Stimulated activated CD4-positive, alpha-beta T cell treated with anti-CD3 and anti-CD28 coated beads, Interleukin-15, amount 100 ng/mL, for 24 hours (primary cell): ENCODE data around the gene CRYBA4.
A peak's percentile ranks its signal among the peaks of the same experiment; 100 is the strongest.

ENCODE experiments used
- DNase-seq: peaks from one replicate; pipeline ENCODE4 v3.0.0-alpha.2; 2020

CRYBA4 gene

GRCh38 chr22:26629988-26630761 is 8.4 kb downstream of the CRYBA4 start:
- no peak for DNase-seq

- DNase-seq = no peak
Observed at GRCh38 chr22:26631282-26631681, 9.5 kb downstream of the CRYBA4 start.

- DNase-seq = no peak
Observed at GRCh38 chr22:26632422-26633155, 10.8 kb downstream of the CRYBA4 start.

GRCh38 chr22:26634189-26634588 is 12.4 kb downstream of the CRYBA4 start:
- no peak for DNase-seq

- DNase-seq = no peak
Observed at GRCh38 chr22:26635117-26635516, 13.4 kb downstream of the CRYBA4 start.

- no peak for DNase-seq
Observed at GRCh38 chr22:26636296-26636695, 14.5 kb downstream of the CRYBA4 start.

- DNase-seq = peak; percentile 89
Observed at GRCh38 chr22:26642465-26643417, 21.0 kb downstream of the CRYBA4 start.

- DNase-seq = no peak
Observed at GRCh38 chr22:26643418-26644100, 21.8 kb downstream of the CRYBA4 start.

- DNase-seq = no peak
Observed at GRCh38 chr22:26646158-26646557, 24.4 kb downstream of the CRYBA4 start.

GRCh38 chr22:26648011-26648497 is 26.3 kb downstream of the CRYBA4 start:
- DNase-seq = peak; percentile 55

- no peak for DNase-seq
Observed at GRCh38 chr22:26648528-26649388, 27.0 kb downstream of the CRYBA4 start.

GRCh38 chr22:26650722-26651421 is 29.1 kb downstream of the CRYBA4 start:
- DNase-seq = no peak

- DNase-seq = no peak
Observed at GRCh38 chr22:26651815-26652214, 30.1 kb downstream of the CRYBA4 start.

- peak; percentile 80 for DNase-seq
Observed at GRCh38 chr22:26656891-26657851, 35.4 kb downstream of the CRYBA4 start, which contains the start of gene MIAT. TSS of gene MIAT (plus strand) at chr22:26657588.

- no peak for DNase-seq
Observed at GRCh38 chr22:26658161-26658560, 36.4 kb downstream of the CRYBA4 start.

- peak; percentile 91 for DNase-seq
Observed at GRCh38 chr22:26658671-26659478, 37.1 kb downstream of the CRYBA4 start.

GRCh38 chr22:26660356-26660755 is 38.6 kb downstream of the CRYBA4 start:
- no peak for DNase-seq

GRCh38 chr22:26660961-26661578 is 39.3 kb downstream of the CRYBA4 start:
- no peak for DNase-seq
